GM12891 (cell line): ENCODE results near the gene TMCC1.

Experiments
- PAX5 ChIP-seq: IDR thresholded peaks from 2 replicates; pipeline ENCODE4 v1.6.1; 2011; ENCODE audit warnings: low read length, moderate library complexity, mild to moderate bottlenecking; ENCODE audit not compliant: insufficient read depth, severe bottlenecking
- POLR2A ChIP-seq: IDR thresholded peaks from 2 replicates; pipeline ENCODE4 v1.6.1; 2011; ENCODE audit warnings: low read depth, low read length, control low read depth
- POLR2AphosphoS5 ChIP-seq: IDR thresholded peaks from 2 replicates; pipeline ENCODE4 v1.6.1; 2011; ENCODE audit warnings: low read depth, low read length, control low read depth
- POU2F2 ChIP-seq: IDR thresholded peaks from 2 replicates; pipeline ENCODE4 v1.6.1; 2011; ENCODE audit warnings: low read depth, mild to moderate bottlenecking, control low read depth, low read length, moderate library complexity
- SPI1 ChIP-seq: IDR thresholded peaks from 2 replicates; pipeline ENCODE4 v1.6.1; 2011; ENCODE audit warnings: low read depth, low read length, control low read depth
- TAF1 ChIP-seq: IDR thresholded peaks from 2 replicates; pipeline ENCODE4 v1.6.1; 2011; ENCODE audit warnings: low read depth, low read length, control low read depth

DNA sequence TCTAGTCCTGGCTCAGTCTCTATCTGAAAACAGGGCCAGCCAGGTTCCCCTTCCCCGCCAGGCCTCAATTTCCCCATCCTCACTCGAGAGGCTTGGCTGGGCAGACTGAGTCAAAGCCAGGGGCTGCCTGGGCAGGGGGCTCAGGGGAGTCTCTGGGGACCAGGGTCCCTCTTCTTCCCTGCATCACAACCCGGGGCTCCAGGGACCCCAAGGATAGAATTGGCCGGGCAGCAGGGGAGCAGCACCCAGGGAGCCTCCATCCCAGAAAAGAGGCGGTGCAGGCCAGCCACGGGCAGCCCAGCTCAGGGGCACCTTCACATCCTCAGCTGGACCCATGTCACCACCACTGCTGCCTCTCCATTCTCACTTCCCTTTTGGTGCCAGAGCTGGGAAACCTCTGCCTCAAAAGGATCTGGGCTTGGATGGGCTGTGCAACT lies 273.8 kb downstream of the TMCC1 start:
- TF ChIP-seq POU2F2 (no peak), TAF1 (no peak), POLR2A (no peak), PAX5 (no peak), POLR2AphosphoS5 (no peak), SPI1 (peak; percentile 60)
